Astrocyte (in vitro differentiated cells and primary cell): ENCODE measurements around the gene LSM5.

Source experiments
- CTCF ChIP-seq: IDR thresholded peaks from 2 replicates; pipeline ENCODE4 v1.5.1; 2011; ENCODE audit warnings: low read depth, mild to moderate bottlenecking, inconsistent platforms, low read length, moderate library complexity; ENCODE audit not compliant: insufficient read depth
- EZH2 ChIP-seq: IDR thresholded peaks from 2 replicates; pipeline ENCODE4 v1.6.1; 2012; ENCODE audit warnings: mild to moderate bottlenecking, low read length, inconsistent platforms; ENCODE audit not compliant: insufficient read depth

GRCh38 chr7:32522746-32523530 is 32.8 kb upstream of the LSM5 start:
- TF ChIP-seq CTCF: no peak
- no peak for TF ChIP-seq EZH2
